Measurements from ENCODE around the gene PAXX.
A peak's percentile ranks its signal among the peaks of the same experiment; 100 is the strongest.
"Not testable (repeated sequence)": the region's sequence is repeated elsewhere in the genome, so short reads cannot be mapped to it uniquely, and the experiment has no call there.

PAXX gene

DNA sequence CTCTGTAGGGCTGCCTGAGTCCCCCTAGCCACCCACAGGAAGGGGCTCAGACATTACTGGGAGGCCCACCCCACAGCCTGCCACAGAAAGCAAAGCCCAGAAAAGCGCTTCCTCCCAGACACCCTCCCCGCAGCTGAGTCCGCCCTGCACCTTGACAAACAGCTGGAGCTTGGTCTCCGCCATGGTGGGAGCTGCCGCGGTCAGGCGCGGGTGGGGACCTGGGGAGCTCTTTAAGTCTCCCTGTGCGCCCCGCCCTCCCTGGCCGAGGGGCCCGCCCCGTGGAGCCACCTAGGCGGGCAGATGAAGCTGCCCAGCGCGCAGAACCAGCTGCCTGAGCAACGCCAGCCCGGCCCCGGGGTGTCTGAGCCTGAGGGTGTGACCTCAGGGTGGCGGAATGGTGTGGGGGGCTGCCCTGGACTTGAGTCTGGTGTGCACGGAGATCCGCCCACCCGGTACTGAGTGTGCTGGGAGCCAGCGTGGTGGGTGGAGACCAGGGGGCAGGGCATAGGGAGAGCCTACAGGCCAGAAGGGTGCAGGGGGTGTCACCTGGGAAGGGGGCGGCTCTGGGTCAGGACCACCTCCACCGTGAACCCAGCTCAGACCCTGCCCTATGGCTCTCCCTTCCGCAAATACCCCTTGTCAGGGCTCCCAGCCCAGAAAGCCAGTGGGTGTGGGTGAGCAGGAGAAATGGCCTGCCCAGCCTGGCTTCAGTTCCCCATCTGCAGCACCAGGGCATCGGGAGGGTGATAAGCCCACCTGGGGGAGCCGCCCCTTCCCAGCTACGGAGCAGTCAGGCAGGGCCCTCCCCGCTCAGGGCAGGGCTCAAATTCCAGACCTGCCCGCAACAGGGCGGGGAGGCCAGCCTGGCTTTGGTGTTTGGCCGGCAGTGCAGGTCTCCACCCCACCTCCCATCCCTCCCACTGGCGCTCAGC, 4.4 kb downstream of the PAXX start, which contains the start of gene CLIC3:
Gene CLIC3, minus strand, starts transcription at position 208 of the 932 bp plus-strand sequence. Its CDS starts 25 bp downstream, at position 183.
- FAIRE-seq = peak; percentile 68

DNA sequence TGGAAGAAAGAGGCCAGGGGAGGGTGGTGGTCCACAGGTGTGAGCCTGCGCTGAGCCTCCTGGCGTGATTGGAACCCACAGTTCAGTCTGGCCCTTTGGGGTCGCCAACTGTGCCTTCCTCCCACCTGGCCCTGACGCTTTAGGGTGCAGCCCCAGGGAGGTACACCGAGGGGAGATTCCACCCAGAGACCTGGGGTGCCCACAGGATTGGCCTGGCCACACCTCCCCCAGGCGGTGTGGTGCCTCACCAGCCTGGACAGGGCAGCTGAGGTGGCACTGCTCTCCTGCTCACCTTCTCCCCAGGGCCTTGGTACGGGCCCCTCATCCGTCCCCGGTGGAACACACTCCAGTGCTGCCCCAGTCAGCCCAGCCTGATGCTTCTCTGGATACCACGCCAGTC, 5.1 kb downstream of the PAXX start:
- TF ChIP-seq POU2F2 (IDR thresholded peaks at IDR 0.05; ENCODE audit: low read depth, low read length) (no peak), POLR2AphosphoS5 (IDR thresholded peaks at IDR 0.05; ENCODE audit: low read depth, low read length) (no peak), TAF1 (IDR thresholded peaks at IDR 0.05; ENCODE audit: low read depth, low read length) (no peak), PAX5 (IDR thresholded peaks at IDR 0.05; ENCODE audit: insufficient read depth, low read length, severe bottlenecking) (no peak), POLR2A (IDR thresholded peaks at IDR 0.05; ENCODE audit: low read depth, low read length) (no peak), SPI1 (IDR thresholded peaks at IDR 0.05; ENCODE audit: low read depth, low read length) (no peak)
- DNase-seq (ENCODE audit: insufficient read length, low spot score) = no peak
- no peak for FAIRE-seq

More for the DNA sequence above, 4.4 kb downstream of the PAXX start, which contains the start of gene CLIC3:
- no peak for TF ChIP-seq SPI1 (IDR thresholded peaks at IDR 0.05; ENCODE audit: low read depth, low read length)
- TF ChIP-seq POLR2AphosphoS5 (IDR thresholded peaks at IDR 0.05; ENCODE audit: low read depth, low read length) = no peak
- no peak for TF ChIP-seq PAX5 (IDR thresholded peaks at IDR 0.05; ENCODE audit: insufficient read depth, low read length, severe bottlenecking)
- TF ChIP-seq TAF1 (IDR thresholded peaks at IDR 0.05; ENCODE audit: low read depth, low read length) = no peak
- no peak for TF ChIP-seq POLR2A (IDR thresholded peaks at IDR 0.05; ENCODE audit: low read depth, low read length)
- TF ChIP-seq POU2F2 (IDR thresholded peaks at IDR 0.05; ENCODE audit: low read depth, low read length) = no peak
- DNase-seq (ENCODE audit: insufficient read length, low spot score) = no peak

DNA sequence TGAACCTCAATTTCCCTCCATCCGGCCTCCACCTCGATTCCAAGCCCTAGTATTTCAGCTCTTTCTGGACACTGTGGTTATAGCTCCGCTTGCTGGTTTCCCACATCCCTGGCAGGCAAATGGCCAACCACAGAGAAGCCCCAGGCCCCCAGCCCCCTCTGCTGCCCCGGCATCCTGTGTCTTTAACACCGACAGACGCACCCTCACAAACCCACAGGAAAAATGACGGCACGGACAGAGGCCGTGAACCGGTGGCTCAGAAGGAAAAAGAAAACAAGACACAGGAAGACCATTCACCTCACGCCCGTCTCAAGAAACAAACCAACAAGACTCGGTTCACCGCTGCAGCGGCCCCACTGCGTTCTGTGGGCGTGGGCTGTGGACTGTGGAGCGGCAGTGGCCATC, 5.6 kb downstream of the PAXX start:
- DNase-seq (ENCODE audit: insufficient read length, low spot score) = no peak

DNA sequence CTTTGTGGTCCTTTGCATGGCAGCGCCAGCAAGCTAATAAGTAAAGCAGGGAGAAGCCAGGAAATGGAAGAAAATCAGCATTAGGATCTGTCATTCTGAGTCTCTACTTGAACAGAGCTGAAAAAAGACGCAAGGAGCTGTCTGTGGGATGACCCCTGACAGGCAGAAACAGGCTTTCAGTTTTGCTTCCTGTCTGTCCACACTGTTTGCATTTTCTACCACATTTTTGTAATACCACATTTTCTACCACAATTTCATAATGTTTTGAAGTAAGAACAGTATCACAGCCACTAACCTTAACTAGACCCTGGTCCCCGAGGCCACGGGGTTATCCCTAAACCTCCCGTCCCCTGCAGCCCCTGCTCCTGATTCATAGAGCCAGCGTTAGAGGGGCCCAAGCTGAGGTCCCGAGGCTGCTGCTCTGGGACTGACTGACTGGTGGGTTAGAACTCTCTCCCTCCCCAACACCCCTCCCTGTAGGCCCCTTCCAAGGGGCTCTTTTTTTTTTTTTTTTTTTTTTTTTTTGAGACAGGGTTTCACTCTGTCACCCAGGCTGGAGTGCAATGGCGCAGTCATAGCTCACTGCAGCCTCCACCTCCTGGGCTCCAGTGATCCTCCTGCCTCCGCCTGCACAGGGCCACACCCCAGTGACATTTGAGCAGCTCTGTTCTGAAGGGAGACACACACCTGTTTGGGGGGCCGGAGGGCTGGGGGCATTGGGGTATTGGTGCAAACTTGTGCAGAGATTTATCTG, 8.1 kb downstream of the PAXX start:
- DNase-seq (ENCODE audit: insufficient read length, low spot score) = peak; percentile 74
- TF ChIP-seq PAX5 (IDR thresholded peaks at IDR 0.05; ENCODE audit: insufficient read depth, low read length, severe bottlenecking) (no peak), POU2F2 (IDR thresholded peaks at IDR 0.05; ENCODE audit: low read depth, low read length) (peak; percentile 95), POLR2AphosphoS5 (IDR thresholded peaks at IDR 0.05; ENCODE audit: low read depth, low read length) (no peak), POLR2A (IDR thresholded peaks at IDR 0.05; ENCODE audit: low read depth, low read length) (no peak), SPI1 (IDR thresholded peaks at IDR 0.05; ENCODE audit: low read depth, low read length) (peak; percentile 54)
- peak; percentile 92 for FAIRE-seq

More for the DNA sequence above, 5.6 kb downstream of the PAXX start:
- peak; percentile 33 for FAIRE-seq
- no peak for TF ChIP-seq POLR2AphosphoS5 (IDR thresholded peaks at IDR 0.05; ENCODE audit: low read depth, low read length)
- TF ChIP-seq SPI1 (IDR thresholded peaks at IDR 0.05; ENCODE audit: low read depth, low read length) = no peak
- no peak for TF ChIP-seq POU2F2 (IDR thresholded peaks at IDR 0.05; ENCODE audit: low read depth, low read length)
- no peak for TF ChIP-seq POLR2A (IDR thresholded peaks at IDR 0.05; ENCODE audit: low read depth, low read length)
- no peak for TF ChIP-seq TAF1 (IDR thresholded peaks at IDR 0.05; ENCODE audit: low read depth, low read length)
- TF ChIP-seq PAX5 (IDR thresholded peaks at IDR 0.05; ENCODE audit: insufficient read depth, low read length, severe bottlenecking) = no peak

DNA sequence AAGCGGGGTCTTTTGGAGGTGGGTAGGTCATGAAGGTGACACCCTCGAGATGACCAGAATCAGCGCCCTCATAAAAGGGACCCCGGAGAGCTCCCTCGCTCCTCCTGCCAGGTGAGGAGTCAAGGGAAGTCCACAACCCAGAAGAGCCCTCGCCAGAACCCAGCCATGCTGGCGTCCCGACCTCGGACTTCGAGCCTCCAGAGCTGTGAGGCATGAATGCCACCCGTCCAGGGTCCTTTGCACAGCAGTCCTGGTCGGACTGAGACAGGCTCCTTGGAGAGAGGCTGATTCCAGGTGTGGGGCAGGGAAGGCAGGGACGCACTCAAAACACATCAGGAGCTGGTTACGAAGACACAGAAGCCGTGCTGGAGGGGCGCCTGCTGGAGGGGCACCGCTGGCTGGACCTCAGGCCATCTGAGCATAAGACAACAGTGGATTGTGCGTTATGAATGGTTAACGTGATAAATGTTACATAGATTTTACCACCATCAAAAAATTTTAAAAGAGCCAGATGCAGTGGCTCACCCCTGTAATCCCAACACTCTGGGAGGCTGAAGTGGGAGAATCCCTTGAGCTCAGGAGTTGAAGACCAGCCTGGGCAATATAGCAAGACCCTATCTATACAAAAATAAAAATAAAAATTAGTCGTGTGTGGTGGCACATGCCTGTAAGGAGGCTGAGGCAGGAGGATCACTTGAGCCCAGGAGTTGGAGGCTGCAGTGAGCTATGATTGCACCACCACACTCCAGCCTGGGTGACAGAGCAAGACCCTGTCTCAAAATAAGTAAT, 9.8 kb downstream of the PAXX start:
- FAIRE-seq (no peak), DNase-seq (ENCODE audit: insufficient read length, low spot score) (no peak)
- TF ChIP-seq POLR2A (IDR thresholded peaks at IDR 0.05; ENCODE audit: low read depth, low read length) (no peak), POU2F2 (IDR thresholded peaks at IDR 0.05; ENCODE audit: low read depth, low read length) (no peak), PAX5 (IDR thresholded peaks at IDR 0.05; ENCODE audit: insufficient read depth, low read length, severe bottlenecking) (no peak), TAF1 (IDR thresholded peaks at IDR 0.05; ENCODE audit: low read depth, low read length) (no peak), SPI1 (IDR thresholded peaks at IDR 0.05; ENCODE audit: low read depth, low read length) (no peak), POLR2AphosphoS5 (IDR thresholded peaks at IDR 0.05; ENCODE audit: low read depth, low read length) (no peak)

DNA sequence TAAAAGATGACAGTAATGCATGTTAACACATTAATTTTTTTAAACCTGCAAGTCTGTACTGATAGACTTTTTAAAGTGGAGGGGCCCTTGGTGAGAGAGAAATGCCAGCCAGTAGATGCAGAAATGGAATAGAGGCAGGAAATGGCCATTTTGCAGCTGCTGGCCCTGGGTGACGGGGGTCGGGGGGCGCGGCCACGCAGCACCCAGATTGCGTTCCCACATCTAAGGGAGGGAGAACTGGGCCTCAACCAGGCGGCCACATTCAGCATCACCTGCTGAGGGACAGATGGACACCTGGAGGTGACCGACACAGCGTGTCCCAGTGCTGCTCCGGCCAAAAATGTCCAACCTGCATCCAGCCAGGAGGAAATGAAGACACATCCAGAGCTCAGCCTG, 10.4 kb downstream of the PAXX start:
- TF ChIP-seq POU2F2 (IDR thresholded peaks at IDR 0.05; ENCODE audit: low read depth, low read length) (no peak), PAX5 (IDR thresholded peaks at IDR 0.05; ENCODE audit: insufficient read depth, low read length, severe bottlenecking) (no peak), POLR2A (IDR thresholded peaks at IDR 0.05; ENCODE audit: low read depth, low read length) (no peak), SPI1 (IDR thresholded peaks at IDR 0.05; ENCODE audit: low read depth, low read length) (no peak), TAF1 (IDR thresholded peaks at IDR 0.05; ENCODE audit: low read depth, low read length) (no peak), POLR2AphosphoS5 (IDR thresholded peaks at IDR 0.05; ENCODE audit: low read depth, low read length) (no peak)
- no peak for DNase-seq (ENCODE audit: insufficient read length, low spot score)
- no peak for FAIRE-seq

DNA sequence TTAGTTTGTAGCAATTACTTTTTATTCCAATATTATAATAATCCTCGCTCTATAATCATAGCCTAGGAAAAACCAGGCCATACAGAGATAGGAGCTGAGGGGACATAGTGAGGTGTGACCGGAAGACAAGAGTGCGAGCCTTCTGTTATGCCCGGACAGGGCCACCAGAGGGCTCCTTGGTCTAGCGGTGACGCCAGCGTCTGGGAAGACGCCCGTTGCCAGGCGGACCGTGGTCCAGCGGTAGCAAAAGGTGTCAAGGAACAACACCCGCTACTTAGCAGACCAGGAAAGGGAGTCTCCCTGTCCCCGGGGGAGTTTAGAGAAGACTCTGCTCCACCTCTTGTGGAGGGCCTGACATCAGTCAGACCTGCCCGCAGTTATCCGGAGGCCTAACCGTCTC, 12.1 kb downstream of the PAXX start:
- not testable (repeated sequence) for FAIRE-seq

DNA sequence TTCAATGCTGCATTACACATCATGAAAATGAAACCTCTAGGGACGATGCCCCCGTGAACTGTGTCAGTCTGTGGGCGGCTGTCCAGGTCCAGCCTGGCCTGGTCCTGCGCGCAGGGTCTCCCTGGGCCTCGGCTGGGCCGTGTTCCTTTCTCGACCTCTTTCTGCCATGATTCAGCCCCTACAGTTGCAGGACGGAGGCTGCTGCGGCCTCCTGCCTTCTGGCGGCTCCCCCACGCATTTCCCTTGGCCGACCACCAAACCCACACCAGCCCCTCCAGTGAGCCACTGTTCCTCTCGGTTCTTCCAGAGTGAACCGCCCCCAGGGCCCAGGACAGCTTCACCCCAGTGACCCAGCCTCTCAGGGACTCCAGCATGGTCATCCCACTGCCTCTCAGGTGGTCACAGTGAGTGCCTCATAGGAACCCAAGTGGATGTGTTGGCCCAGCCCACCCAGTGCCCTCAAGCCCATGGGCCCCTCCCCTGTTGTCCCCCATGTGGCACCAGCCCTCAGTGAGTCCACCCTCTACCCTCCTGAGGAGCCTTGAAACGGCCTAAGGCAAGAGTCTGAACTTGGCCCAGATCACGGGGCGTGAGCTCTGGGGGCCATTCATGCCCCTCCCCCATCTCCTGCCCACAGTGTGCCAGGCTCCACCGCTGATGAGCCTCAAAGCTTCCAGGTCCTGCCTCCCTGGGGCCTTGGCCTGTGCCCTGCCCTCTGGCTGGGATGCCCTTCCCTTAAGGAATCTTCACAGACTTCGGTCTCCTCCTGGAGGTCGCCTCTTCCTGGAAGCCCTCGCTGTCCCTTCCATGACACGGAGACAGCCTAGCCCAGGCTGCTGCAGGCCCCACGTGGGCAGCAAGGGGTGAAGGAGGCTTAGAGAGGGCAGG, 14.1 kb downstream of the PAXX start:
- no peak for FAIRE-seq
- DNase-seq (ENCODE audit: insufficient read length, low spot score) = no peak
- no peak for TF ChIP-seq POU2F2 (IDR thresholded peaks at IDR 0.05; ENCODE audit: low read depth, low read length)
- TF ChIP-seq POLR2A (IDR thresholded peaks at IDR 0.05; ENCODE audit: low read depth, low read length) = no peak
- TF ChIP-seq TAF1 (IDR thresholded peaks at IDR 0.05; ENCODE audit: low read depth, low read length) = no peak
- TF ChIP-seq SPI1 (IDR thresholded peaks at IDR 0.05; ENCODE audit: low read depth, low read length) = no peak
- no peak for TF ChIP-seq PAX5 (IDR thresholded peaks at IDR 0.05; ENCODE audit: insufficient read depth, low read length, severe bottlenecking)
- no peak for TF ChIP-seq POLR2AphosphoS5 (IDR thresholded peaks at IDR 0.05; ENCODE audit: low read depth, low read length)

More for the DNA sequence above, 12.1 kb downstream of the PAXX start:
- DNase-seq (ENCODE audit: insufficient read length, low spot score) = not testable (repeated sequence)

All from GM12891 (cell line).